Parathyroid adenoma (tissue), 2 donors: ENCODE results near the gene DICER1.

Source experiments
- H2AFZ ChIP-seq: fragments of 300-600 bp; sonication (generic); one replicate; pipeline ENCODE4 v1.7.0; 2017; ENCODE audit warnings: antibody characterized with exemption, mild to moderate bottlenecking
- H3K27ac ChIP-seq: fragments of 300-600 bp; sonication (generic); one replicate; pipeline ENCODE4 v1.7.0; 2017
- H3K27me3 ChIP-seq: fragments of 300-600 bp; sonication (generic); one replicate; pipeline ENCODE4 v1.7.0; 2017; ENCODE audit warnings: low read length; ENCODE audit not compliant: control insufficient read depth, insufficient read depth
- H3K36me3 ChIP-seq: fragments of 300-600 bp; sonication (generic); one replicate; pipeline ENCODE4 v1.7.0; 2017; ENCODE audit warnings: low read length; ENCODE audit not compliant: control insufficient read depth, insufficient read depth
- H3K4me1 ChIP-seq: fragments of 300-600 bp; sonication (generic); one replicate; pipeline ENCODE4 v1.7.0; 2017; ENCODE audit warnings: control low read depth
- H3K4me2 ChIP-seq: fragments of 300-600 bp; sonication (generic); one replicate; pipeline ENCODE4 v1.7.0; 2017; ENCODE audit warnings: low read length
- H3K4me3 ChIP-seq: fragments of 300-600 bp; sonication (generic); one replicate; pipeline ENCODE4 v1.7.0; 2017; ENCODE audit warnings: low read depth, low read length
- H3K79me2 ChIP-seq: fragments of 300-600 bp; sonication (generic); one replicate; pipeline ENCODE4 v1.7.0; 2017; ENCODE audit warnings: control low read depth
- H3K9ac ChIP-seq: fragments of 300-600 bp; sonication (generic); one replicate; pipeline ENCODE4 v1.7.0; 2017; ENCODE audit warnings: mild to moderate bottlenecking
- H3K9me3 ChIP-seq: fragments of 300-600 bp; sonication (generic); one replicate; pipeline ENCODE4 v1.7.0; 2017; ENCODE audit warnings: low read length; ENCODE audit not compliant: control insufficient read depth
- CTCF ChIP-seq: fragments of 300-600 bp; sonication (generic); IDR thresholded peaks from one replicate; pipeline ENCODE4 v1.7.0; 2017; ENCODE audit warnings: antibody characterized with exemption, mild to moderate bottlenecking
- donor health status: primary hyperparathyroidism.

Gene DICER1

DNA sequence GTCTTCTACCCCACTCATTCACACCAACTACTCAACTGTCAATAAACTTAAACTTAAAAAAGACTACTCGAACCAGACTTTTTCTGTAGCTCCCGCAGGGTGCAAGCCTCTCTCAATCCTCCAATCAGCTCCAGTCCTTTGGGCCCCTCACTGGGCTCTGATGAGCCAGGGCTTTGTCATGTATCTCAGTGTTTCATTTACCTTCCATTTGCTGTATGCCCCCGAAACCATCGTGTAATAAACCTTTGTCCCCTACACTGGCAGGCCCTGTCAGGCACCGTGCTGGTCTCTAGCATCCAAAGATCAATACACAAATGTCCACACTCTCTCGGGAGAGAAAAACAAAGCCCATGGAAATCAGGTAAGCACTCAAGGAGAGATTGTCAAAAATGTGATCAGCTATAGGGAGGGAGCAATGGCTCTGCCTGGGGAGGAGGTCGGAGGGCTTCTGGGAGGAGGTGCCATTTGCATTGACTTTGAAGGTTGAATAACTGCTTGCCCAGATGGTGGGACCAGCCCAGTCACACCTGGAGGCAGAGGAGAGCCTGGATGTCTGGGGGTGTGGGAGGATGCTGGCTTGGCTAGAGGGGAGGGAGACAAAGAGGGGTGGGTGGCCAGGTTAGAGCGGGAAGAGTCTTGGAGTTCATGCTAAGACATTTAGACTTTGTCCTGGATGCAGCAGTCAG is 42.1 kb upstream of the DICER1 start:
- no peaks in the 10 kb centered on the region for H3K79me2 ChIP-seq
- H3K4me1 ChIP-seq: no peaks in the 10 kb centered on the region
- H3K27me3 ChIP-seq: no peaks in the 10 kb centered on the region
- H3K27ac ChIP-seq: no peak overlapping the region
- H3K36me3 ChIP-seq: no peaks in the 10 kb centered on the region
- H3K9me3 ChIP-seq: no peaks in the 10 kb centered on the region
- no peak overlapping the region for H2AFZ ChIP-seq
- no peak overlapping the region for H3K4me2 ChIP-seq
- no peak overlapping the region for H3K4me3 ChIP-seq
- H3K9ac ChIP-seq: no peak overlapping the region
- no peak for TF ChIP-seq CTCF

DNA sequence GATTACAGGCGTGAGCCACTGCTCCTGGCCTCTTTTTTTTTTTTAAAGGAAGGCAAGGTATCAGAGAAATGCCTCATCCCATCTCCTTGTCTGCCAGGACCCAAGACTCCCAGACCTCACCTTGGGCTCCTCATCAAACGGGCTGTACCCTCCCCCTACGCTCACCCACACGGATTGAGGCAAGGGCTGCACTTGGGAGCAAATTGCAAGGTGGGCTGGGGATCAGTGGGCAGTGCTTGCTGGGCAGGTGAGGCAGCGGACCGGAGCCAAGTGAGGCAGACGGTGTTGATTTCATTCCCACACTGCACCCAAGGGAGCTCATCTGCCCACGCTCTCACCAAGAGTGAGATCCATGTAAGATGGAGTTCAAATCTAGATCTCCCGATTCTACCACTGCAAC is 41.0 kb upstream of the DICER1 start:
- no peaks in the 10 kb centered on the region for H3K4me1 ChIP-seq
- H3K4me2 ChIP-seq: no peak overlapping the region
- no peak overlapping the region for H3K27ac ChIP-seq
- H3K27me3 ChIP-seq: no peaks in the 10 kb centered on the region
- no peak overlapping the region for H3K9ac ChIP-seq
- no peaks in the 10 kb centered on the region for H3K36me3 ChIP-seq
- no peak overlapping the region for H3K4me3 ChIP-seq
- no peaks in the 10 kb centered on the region for H3K9me3 ChIP-seq
- H3K79me2 ChIP-seq: no peaks in the 10 kb centered on the region
- no peak overlapping the region for H2AFZ ChIP-seq
- TF ChIP-seq CTCF: no peak

DNA sequence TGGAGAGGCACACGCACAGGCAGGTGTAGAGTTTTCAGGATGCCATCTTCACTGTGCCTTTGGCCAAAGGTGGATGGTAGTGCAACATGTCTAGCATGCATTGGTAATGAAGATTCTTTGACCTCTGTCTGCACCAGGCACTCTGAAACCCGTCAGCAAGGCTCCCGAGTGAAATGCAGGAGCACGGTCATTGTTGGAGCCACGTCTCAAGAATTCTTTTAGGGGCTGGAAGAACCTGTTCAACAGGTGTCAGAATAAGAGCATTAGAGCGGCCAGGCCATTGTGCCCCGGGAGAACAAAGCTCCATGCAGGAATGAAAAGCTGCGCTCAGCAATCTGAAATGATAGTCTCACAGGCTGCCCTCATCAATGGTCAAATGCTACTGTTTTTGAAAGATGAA is 40.2 kb upstream of the DICER1 start:
- H3K27ac ChIP-seq: no peak overlapping the region
- no peaks in the 10 kb centered on the region for H3K9me3 ChIP-seq
- TF ChIP-seq CTCF: no peak
- H3K9ac ChIP-seq: no peak overlapping the region
- H2AFZ ChIP-seq: no peak overlapping the region
- H3K4me3 ChIP-seq: peak overlapping the region; percentile 23
- no peaks in the 10 kb centered on the region for H3K36me3 ChIP-seq
- H3K4me1 ChIP-seq: no peaks in the 10 kb centered on the region
- H3K27me3 ChIP-seq: no peaks in the 10 kb centered on the region
- peak overlapping the region; percentile 33 for H3K4me2 ChIP-seq
- no peaks in the 10 kb centered on the region for H3K79me2 ChIP-seq

DNA sequence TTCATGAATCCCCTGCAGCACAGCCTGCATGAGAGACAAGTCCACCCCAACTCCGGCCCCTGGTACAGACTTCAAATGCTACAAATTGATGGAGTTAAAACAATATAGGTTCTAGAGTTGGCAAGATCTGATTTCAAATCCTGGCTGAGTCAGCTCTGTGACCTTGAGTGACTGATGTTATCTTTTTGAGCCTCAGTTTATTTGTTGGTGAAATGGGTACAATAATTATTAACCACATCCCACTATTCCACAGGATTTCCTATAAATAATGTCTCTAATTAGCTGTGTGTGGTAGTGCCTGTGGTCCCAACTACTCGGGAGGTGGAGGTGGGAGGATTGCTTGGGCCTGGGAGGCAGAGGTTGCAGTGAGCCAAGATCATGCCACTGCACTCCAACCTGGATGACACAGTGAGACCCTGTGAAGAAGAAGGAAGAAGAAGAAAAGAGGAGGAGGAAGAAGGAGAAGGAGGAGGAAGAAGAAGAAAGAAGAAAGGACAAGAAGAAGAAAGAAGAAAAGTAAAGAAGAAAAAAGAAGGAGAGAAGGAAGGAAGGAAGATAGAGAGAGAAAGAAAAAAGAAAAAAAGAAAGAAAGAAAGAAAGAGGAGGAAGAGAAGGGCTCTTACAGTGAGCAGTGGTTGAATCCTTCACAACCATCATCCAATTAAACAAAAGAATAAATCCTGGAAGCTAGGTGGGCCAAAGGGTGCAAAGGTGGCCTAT is 39.7 kb upstream of the DICER1 start:
- H3K27me3 ChIP-seq: no peaks in the 10 kb centered on the region
- no peak overlapping the region for H3K27ac ChIP-seq
- no peak for TF ChIP-seq CTCF
- no peaks in the 10 kb centered on the region for H3K36me3 ChIP-seq
- peak overlapping the region; percentile 33 for H3K4me2 ChIP-seq
- no peaks in the 10 kb centered on the region for H3K4me1 ChIP-seq
- no peaks in the 10 kb centered on the region for H3K79me2 ChIP-seq
- H3K9me3 ChIP-seq: no peaks in the 10 kb centered on the region
- no peak overlapping the region for H2AFZ ChIP-seq
- H3K4me3 ChIP-seq: peak overlapping the region; percentile 23
- no peak overlapping the region for H3K9ac ChIP-seq
